IPS-NIHi11 (cell line): ENCODE results near the gene CD2.

Experiments used
- DNase-seq: peaks from one replicate; pipeline ENCODE4 v3.0.0; 2012; ENCODE audit warnings: mixed read lengths, low spot score

Gene CD2, protein sequence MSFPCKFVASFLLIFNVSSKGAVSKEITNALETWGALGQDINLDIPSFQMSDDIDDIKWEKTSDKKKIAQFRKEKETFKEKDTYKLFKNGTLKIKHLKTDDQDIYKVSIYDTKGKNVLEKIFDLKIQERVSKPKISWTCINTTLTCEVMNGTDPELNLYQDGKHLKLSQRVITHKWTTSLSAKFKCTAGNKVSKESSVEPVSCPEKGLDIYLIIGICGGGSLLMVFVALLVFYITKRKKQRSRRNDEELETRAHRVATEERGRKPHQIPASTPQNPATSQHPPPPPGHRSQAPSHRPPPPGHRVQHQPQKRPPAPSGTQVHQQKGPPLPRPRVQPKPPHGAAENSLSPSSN

GRCh38 chr1:116754198-116754977, at the start of gene CD2:
TSS of gene CD2 (plus strand) at chr1:116754430. CDS start at chr1:116754493, 63 bp downstream.
- DNase-seq: no peak

DNA sequence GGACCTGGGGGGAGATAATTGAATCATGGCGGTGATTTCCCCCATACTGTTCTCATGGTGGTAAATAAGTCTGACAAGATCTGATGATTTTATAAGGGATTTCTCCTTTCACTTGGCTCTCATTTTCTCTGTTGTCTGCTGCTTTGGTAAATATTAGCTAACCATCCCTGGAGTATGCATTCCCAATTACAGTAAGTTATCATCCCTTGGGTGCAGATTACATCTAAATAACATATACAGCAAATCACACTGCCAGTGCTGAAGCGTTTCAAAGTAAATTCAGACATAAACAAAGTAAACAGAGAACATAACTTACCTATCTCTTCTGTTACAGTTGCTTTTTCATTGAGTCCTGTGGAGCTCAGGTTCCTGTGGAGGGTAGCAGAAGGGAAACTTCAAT, 48.1 kb upstream of the CD2 start:
- DNase-seq: no peak

DNA sequence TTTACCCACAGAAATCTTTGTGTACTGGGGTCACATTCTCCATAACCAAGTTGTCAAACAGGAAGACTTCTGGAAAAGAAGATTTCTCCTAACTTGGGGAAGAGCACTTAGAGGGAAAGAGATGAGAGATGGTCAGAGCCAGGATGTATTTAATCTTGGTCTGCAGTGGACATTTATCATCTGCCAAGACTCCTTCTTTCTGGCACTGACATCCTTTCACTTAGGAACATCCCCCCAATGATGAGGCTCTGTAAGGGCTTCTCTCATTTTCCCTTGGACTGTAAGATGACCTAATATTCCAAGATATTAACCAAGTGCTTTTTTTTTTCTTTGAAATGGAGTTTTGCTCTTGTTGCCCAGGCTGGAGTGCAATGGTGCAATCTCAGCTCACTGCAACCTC, 47.4 kb upstream of the CD2 start:
- DNase-seq: no peak

- DNase-seq: no peak
Observed at GRCh38 chr1:116708255-116708900, 45.9 kb upstream of the CD2 start.

DNA sequence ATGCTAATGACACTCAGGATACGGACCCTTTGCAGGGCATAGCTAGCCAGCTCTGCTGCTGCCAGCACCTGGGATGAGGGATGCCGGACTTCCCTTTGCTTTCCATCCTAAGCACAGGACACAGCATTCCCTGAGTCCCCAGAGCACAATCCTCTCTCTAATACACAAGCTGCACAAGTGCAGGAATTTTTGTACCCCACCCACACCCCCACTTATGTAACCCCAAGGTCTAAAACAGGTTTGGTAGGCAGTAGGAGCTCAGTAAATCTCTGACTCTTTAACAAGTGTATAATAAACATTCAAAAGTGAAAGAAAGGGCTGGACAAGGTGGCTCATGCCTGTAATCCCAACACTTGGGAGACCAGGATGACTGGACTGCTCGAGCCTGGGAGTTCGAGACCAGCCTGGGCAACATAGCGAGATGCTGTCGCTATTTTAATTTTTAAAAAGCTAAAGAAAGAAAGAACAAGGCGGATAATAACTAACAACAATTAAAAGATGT, 44.5 kb upstream of the CD2 start:
- no peak for DNase-seq

- no peak for DNase-seq
Observed at GRCh38 chr1:116710420-116711262, 43.6 kb upstream of the CD2 start.

DNA sequence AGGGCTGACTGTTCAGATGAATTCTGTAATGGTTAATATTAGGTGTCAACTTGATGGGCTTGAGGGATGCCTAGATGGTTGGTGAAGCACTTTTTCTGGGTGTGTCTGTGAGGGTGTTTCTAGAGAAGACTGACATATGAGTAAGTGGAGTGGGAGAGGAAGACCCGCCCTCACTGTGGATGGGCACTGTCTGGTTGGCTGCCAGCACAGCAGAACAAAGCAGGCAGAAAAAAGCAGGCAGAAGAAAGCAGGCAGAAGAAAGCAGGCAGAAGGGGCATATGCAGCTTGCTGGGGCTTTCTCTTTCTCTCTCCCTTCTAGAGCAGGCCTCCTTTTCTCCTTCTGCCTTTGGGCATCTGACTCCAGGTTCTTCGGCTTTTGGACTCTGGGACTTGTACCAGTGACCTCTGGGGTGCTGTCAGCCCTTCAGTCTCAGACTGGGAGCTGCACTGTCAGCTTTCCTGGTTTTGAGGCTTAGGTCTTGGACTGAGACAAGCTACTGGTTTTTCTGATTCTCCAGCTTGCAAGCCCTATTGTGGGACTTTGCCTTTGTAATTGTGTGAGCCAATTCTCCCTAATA, 42.9 kb upstream of the CD2 start:
- DNase-seq: peak; percentile 42

DNA sequence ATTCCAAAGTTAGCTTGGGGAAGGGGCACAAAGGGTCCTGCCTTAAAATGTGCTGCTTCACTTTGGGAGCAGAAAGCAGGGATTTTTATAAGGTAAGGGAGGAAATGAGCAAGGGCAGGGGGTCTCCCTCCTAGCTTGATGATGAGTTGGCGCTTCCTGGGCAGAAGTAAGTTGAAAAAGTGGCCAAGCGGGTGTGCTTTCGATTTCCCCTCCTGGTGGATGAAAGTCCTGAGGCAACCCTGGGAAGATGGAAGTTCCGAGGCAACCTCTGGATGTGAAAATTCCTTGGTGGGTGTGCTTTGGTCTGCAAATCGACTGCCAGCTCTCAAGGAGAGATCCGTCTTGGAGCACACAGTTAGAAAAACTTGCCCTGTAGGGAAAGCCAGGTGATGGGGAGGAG, 41.7 kb upstream of the CD2 start:
- no peak for DNase-seq

DNA sequence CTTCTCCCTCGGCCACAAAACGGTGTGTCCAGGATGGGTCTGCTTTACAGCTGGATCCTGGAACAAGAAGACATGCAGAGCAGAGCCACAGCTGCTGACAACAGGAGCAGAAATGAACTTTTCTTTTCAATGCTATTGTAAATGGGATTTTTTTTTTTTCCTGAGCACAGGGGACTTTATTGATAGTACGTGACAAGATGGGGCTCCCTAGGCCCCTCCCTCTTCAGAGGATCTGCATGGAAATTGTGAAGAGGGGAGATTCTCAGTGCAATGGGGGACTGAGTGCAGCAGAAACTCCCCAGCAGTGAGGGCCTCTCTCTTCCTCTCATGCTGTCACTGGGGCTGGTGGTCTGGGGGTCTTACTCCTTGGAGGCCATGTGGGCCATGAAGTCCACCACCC, 40.8 kb upstream of the CD2 start:
- DNase-seq: no peak

- no peak for DNase-seq
Observed at GRCh38 chr1:116716391-116716790, 37.8 kb upstream of the CD2 start.

- no peak for DNase-seq
Observed at GRCh38 chr1:116717318-116717717, 36.9 kb upstream of the CD2 start.

GRCh38 chr1:116720364-116721038, 33.7 kb upstream of the CD2 start:
- no peak for DNase-seq

- no peak for DNase-seq
Observed at GRCh38 chr1:116721039-116721405, 33.2 kb upstream of the CD2 start.

DNA sequence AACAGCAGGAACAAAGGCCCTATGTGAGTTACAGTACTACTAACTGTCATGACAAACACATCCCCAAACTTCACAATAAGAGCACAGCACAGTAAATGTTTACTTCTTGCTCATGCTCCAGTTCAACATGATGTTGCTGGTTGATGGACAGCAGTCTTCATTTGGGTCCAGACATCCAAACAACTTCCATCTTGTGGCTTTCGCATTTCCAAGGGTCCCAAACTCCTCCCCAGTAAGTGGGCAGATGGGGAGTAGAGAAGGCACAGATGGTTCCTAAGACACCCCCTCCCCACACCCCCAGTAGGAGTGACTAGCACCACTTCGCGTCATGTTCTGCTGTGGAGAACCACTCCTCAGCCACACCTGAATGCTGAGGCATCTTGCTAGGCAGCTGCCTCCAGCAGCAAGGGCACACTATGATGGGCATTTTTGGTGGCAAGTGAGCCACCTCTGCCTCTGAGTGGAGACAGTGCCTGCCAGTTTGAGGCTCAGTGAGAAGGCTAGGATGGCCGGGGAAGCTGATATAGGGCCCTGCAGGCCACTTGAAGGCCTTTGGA, 32.7 kb upstream of the CD2 start:
- no peak for DNase-seq

DNA sequence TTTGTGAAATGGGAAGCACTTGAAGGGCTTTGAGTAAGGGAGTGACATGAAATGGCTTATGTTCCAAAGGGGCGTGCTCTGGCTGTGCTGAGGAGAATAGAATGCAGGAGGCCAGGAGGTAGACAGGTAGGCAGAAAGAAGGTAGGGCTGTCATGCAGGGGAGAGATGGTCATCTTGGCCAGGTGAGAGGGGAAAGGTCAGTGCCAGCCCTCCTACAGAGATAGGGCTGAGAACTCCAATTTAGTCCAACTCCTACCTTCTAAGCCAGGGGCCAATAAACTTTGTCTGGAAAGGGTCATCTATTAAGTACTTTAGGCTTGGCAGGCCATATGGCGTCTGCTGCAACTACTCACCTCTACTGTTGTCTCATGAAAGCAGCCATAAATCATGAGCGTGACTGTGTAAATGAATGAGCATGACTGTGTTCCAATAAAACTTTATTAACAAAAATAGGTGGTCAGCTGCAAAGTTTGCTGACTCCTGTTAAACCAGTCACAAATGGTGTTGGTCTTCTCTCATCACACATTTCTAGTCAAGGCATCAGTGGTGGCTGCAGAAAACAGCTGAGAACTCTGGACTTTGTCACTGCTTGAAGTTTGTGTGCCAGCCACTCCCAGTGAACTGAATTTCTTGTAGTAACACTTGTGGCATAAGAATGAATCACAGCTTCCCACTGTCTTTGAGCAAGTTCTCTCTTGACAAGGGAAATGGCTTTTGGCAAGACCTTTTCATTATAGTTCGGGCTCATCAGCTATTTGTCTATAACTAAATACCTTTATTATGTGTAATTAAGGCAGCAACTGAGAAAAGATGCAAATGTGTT, 32.0 kb upstream of the CD2 start:
- no peak for DNase-seq

- peak; percentile 70 for DNase-seq
Observed at GRCh38 chr1:116724765-116725375, 29.4 kb upstream of the CD2 start.

DNA sequence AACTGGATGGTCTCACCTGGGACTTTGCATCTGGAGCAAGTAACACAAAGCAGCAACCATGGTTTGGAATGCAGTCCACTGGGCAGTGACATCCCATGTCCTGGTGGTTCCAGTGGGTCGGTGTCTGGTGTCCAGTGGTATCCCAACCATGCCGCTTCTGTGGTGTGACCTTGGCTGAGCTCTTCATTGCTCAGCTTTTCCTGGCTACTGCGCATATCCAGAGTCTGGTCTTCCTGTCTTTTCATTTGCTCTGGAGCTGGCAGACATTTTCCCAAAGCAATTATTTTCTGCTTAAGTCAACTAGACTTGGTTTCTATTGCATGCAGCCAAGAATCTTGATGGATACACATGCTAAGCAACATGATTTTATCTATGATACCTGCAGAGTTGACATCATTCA, 28.4 kb upstream of the CD2 start:
- no peak for DNase-seq

DNA sequence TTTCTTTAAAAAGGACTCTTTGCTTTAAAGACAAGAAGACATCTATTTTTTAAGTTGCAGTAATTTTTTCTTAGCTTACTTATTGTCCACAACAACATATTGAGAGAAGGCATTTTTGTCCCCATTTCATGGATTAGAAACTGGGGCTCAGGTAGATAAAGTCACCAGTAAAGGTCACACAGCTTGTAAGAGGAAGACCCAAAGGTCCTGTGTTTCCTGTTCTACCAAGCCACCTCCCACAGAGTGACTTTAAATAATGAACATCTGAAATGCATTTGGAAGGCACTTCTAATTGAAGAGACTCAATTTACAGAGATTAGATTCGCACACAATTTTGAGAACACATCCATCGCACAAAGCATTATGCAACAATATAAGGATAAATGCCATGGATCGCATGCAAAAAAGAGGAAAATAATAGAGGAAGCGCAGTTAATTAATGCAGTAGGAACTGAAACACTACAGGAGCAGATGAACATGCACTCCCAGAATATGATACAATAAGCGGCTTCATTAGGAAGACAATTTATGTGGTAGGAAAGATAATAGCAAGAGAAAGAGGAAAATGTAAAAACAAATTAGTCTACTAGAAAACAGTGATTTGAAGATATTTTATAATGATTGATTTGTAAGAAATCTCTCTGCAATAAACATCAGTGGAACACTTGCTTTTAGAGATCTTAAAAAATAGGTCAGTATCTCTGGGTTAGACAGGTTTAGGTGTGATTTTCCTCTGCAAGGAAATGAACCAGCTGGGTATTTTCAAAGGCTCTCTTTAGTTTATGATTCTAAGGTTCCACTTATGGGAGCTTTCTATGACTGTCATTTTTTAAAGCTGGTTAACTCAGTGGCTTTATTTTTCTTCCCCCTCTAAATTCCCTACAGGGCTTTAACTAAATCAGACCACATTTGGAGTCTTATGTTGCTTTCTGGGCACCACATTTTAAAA, 27.1 kb upstream of the CD2 start:
- DNase-seq: no peak
